GM06990 (cell line): ENCODE results near the gene GET4.

Experiments used
- DNase-seq: peaks from one replicate; pipeline ENCODE4 v3.0.0-alpha.2; 2011; ENCODE audit not compliant: insufficient read length; ENCODE audit errors: extremely low read depth
- H3K27me3 ChIP-seq: replicated peaks from 2 replicates; pipeline ENCODE4 v1.6.0; 2011; ENCODE audit warnings: low read length; ENCODE audit not compliant: control insufficient read depth, insufficient read depth
- H3K36me3 ChIP-seq: 2 replicates; pipeline ENCODE4 v1.5.1; 2011; ENCODE audit warnings: low read length; ENCODE audit not compliant: control insufficient read depth, insufficient read depth
- H3K4me3 ChIP-seq: replicated peaks from 2 replicates; pipeline ENCODE4 v1.5.1; 2011; ENCODE audit warnings: low read depth, mild to moderate bottlenecking, control low read depth, low read length
- CTCF ChIP-seq: IDR thresholded peaks from 2 replicates; pipeline ENCODE4 v1.5.1; 2011; ENCODE audit warnings: low read length, control low read depth, mild to moderate bottlenecking, inconsistent platforms; ENCODE audit not compliant: insufficient read depth, poor library complexity, severe bottlenecking

Gene GET4

GRCh38 chr7:910931-911431 is 34.6 kb downstream of the GET4 start:
- no peak for DNase-seq
- no peaks in the 10 kb centered on the region for H3K27me3 ChIP-seq
- no peak overlapping the region for H3K4me3 ChIP-seq
- no peak for TF ChIP-seq CTCF
- H3K36me3 ChIP-seq: no peaks in the 10 kb centered on the region; the same call in 1 of the 2 replicates

- no peak for DNase-seq
- Histone ChIP-seq H3K4me3 (no peak overlapping the region), H3K36me3 (no peaks in the 10 kb centered on the region; the same call in 1 of the 2 replicates), H3K27me3 (no peaks in the 10 kb centered on the region)
- no peak for TF ChIP-seq CTCF
Observed at GRCh38 chr7:911791-912480, 35.6 kb downstream of the GET4 start.

GRCh38 chr7:913736-914520 is 37.6 kb downstream of the GET4 start:
- TF ChIP-seq CTCF: no peak
- Histone ChIP-seq H3K4me3 (no peak overlapping the region), H3K36me3 (no peaks in the 10 kb centered on the region; the same call in 1 of the 2 replicates), H3K27me3 (no peaks in the 10 kb centered on the region)
- no peak for DNase-seq

- DNase-seq: no peak
- no peaks in the 10 kb centered on the region for H3K27me3 ChIP-seq
- peaks cover 1% of the 10 kb centered on the region; the same call in 1 of the 2 replicates for H3K36me3 ChIP-seq
- TF ChIP-seq CTCF: no peak
- H3K4me3 ChIP-seq: no peak overlapping the region
Observed at GRCh38 chr7:914521-915194, 38.3 kb downstream of the GET4 start.

- DNase-seq: no peak
- no peaks in the 10 kb centered on the region for H3K27me3 ChIP-seq
- no peak for TF ChIP-seq CTCF
- H3K36me3 ChIP-seq: peaks cover 1% of the 10 kb centered on the region; the same call in 1 of the 2 replicates
- H3K4me3 ChIP-seq: no peak overlapping the region
Observed at GRCh38 chr7:915291-916218, 39.2 kb downstream of the GET4 start.
